ENCODE measurements around the gene ARCN1. TPM values are rescaled to one million over a fixed set of nuclear protein-coding genes. Genes with fewer than 3 reads are reported as not detected.

Gene ARCN1
- total and polyA plus RNA-seq, 4 donors: 67.6 to 170 (median 98.3) TPM

DNA sequence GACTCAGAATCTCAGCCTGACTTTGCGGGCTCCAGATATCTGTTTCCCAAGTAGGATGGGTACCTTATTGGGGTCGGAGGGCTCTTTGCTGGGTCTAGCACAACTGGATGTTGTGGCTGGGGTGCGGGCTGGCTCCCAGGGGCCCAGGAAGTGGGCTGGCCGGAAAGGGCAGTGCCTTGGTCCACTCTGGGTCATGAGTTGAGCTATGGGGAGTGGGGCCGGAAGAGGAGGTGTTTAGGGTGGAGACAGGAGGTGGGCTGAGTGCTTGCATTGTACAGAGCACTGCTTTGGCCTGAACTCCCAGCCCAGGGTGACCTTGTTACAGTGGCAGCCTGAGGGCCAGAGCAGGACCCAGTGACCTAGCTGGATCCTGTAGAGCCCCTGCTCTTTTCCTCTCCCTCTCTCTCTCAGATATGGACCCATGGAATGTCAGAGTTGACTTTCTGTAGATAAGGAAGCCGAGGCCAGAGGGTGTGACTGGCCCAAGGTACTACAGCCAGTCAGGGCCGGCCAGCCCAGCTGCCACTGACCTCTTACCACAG, 48.4 kb downstream of the ARCN1 start:
- ATAC-seq (ENCODE audit: low FRiP score) (no peak), DNase-seq (peak; percentile 50 to 70)
- WGBS, 2 donors: 52 to 55% methylated on average over 7 of the region's 7 CpGs
- Histone ChIP-seq H3K9me3 (ENCODE audit: control insufficient read depth, low read length) (no peaks in the 10 kb centered on the region), H3K27me3 (ENCODE audit: control insufficient read depth in 1 of 2, insufficient read depth in 2 of 2, low read length in 1 of 2) (no peaks in the 10 kb centered on the region), H3K4me3 (ENCODE audit: low read length in 2 of 2) (no peak overlapping the region), H3K36me3 (ENCODE audit: control insufficient read depth in 1 of 2, insufficient read depth in 2 of 2, low read length in 1 of 2) (peaks cover 0 to 2% of the 10 kb centered on the region in 2 donors), H3K4me1 (ENCODE audit: control insufficient read depth in 1 of 2, insufficient read depth in 2 of 2, low read length in 2 of 2) (peaks cover 0 to 4% of the 10 kb centered on the region in 2 donors), H3K27ac (ENCODE audit: low read depth in 1 of 2, low read length in 2 of 2) (peak overlapping the region; percentile 62 to 93)
- intact Hi-C loops (cut with DNase I): no loop called here

DNA sequence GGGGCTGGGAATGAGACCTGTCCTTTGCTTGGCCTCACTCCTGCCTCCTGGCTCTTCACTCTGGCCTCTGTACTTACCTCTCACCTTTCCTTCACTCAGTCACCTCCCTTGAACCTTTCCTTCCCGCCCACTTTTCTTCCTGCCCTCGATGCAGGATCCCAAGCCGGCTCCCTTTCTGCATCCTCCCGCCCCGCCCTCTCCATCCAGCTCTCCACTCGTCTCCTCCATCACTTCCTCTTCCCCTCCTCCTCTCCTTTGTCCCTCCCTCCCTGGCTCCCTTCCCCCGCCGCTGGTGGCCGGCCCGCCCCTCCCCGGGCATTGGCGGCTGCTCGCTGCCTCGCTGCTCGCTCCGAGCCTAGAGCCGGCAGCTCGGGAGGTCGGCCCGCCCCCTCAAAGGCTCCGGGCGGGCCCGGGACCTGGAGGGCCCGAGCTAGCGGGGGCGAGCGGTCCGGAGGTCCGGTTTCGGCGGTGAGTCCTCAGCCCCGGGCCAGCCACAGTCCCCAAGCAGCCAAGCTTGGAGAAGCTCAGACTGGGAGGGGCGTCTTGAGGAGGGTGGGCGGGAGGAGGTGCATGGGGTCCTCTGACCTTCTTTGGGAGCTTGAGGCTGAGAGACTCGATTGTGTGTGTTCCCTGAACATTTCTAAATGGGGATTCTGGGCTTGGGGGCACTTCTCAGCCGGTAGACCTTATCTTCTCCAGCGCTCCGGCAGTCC, 49.0 kb downstream of the ARCN1 start:
- Histone ChIP-seq H3K36me3 (ENCODE audit: control insufficient read depth in 1 of 2, insufficient read depth in 2 of 2, low read length in 1 of 2) (no peaks in the 10 kb centered on the region), H3K9me3 (ENCODE audit: control insufficient read depth, low read length) (no peaks in the 10 kb centered on the region), H3K27ac (ENCODE audit: low read depth in 1 of 2, low read length in 2 of 2) (peak overlapping the region; percentile 69 to 93), H3K4me3 (ENCODE audit: low read length in 2 of 2) (peak overlapping the region; percentile 52 to 58), H3K4me1 (ENCODE audit: control insufficient read depth in 1 of 2, insufficient read depth in 2 of 2, low read length in 2 of 2) (peaks cover 0 to 4% of the 10 kb centered on the region in 2 donors), H3K27me3 (ENCODE audit: control insufficient read depth in 1 of 2, insufficient read depth in 2 of 2, low read length in 1 of 2) (no peaks in the 10 kb centered on the region)
- intact Hi-C loops (cut with DNase I): no loop called here
- WGBS, 2 donors: 0 to 1% methylated on average over 37 to 38 of the region's 38 CpGs
- DNase-seq: peak; percentile 94 to 97
- ATAC-seq (ENCODE audit: low FRiP score): peak; percentile 77

DNA sequence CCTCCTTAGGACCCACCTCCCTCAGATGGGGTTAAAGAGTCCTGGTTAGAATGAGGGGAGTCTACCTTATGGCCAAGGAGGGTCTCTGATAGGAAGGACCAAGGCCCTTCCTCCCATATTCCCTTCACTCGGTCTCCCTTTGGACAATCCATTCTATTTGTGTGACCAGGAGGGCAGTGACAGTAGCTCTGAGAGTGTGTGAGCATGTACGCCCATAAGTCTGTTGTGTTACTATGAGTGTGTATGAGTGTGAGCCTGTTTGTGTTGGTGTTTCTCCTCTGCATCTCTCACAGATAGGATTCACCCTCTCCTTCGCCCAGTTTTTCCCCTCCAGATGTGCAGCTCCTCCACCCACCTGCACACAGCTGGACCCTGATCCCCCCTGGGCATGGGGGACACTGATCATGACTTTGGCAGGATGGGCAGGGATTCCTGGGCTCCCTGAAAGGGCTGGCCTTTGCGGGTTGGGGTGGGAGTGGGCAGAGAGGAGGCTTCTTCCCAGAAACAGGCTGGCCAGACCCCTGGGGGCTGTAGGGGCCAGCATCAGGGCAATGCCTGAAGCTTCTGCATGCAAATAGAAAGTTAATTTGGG, 49.7 kb downstream of the ARCN1 start:
- Histone ChIP-seq H3K36me3 (ENCODE audit: control insufficient read depth in 1 of 2, insufficient read depth in 2 of 2, low read length in 1 of 2) (no peaks in the 10 kb centered on the region), H3K9me3 (ENCODE audit: control insufficient read depth, low read length) (no peaks in the 10 kb centered on the region), H3K4me3 (ENCODE audit: low read length in 2 of 2) (peak overlapping the region; percentile 52 to 58), H3K27ac (ENCODE audit: low read depth in 1 of 2, low read length in 2 of 2) (peak overlapping the region; percentile 69 to 86), H3K4me1 (ENCODE audit: control insufficient read depth in 1 of 2, insufficient read depth in 2 of 2, low read length in 2 of 2) (peaks cover 0 to 4% of the 10 kb centered on the region in 2 donors), H3K27me3 (ENCODE audit: control insufficient read depth in 1 of 2, insufficient read depth in 2 of 2, low read length in 1 of 2) (no peaks in the 10 kb centered on the region)
- intact Hi-C loops (cut with DNase I): no loop called here
- 0 to 9% methylated on average over 4 of the region's 4 CpGs for WGBS, 2 donors
- DNase-seq (no peak), ATAC-seq (ENCODE audit: low FRiP score) (no peak)

DNA sequence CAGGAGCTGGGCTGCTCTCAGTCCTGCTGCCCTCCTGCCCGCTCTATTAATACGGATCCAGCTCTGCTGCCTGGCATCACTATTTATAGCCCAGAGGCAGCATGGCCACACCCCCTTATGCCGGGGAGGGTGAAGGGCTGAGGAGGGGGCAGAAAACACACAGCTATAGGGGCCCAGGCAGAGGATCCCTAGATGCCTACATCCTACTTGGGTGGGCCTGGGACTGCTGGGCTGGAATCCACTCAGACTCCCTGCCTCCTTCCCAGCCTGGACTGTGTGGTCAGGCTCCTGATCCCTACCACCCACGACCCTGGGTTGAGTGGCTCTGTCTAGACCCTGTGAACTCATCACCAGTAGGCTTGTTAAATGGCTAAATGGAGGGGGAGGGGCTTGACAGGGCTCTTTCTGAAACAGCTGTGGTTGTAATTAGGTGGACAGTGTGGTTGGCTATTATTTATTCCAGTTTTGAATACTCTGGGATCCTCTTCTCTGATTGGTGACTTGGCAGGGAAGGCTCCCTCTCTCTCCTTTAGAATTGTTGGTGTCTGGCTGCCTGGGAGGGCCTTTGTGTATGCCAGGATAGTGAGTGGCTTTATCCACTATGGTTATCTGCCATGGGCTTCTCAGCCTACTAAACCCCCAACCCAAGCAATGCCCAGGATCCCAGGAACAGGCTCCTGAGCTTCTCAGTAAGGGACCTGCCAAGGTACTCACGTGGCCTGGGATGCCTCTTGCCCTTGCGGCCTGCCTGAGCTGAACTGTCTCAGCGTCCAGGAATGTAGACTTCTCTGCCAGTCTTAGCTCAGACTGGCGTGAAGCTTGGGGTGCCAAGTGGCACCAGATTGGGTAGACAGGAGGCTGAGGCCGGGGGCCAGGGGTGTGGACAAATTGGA, 50.4 kb downstream of the ARCN1 start:
- ATAC-seq (ENCODE audit: low FRiP score): peak; percentile 55
- peak overlapping the region in 1 of 2 donors; percentile 58 for H3K4me3 ChIP-seq (ENCODE audit: low read length in 2 of 2)
- no peaks in the 10 kb centered on the region for H3K27me3 ChIP-seq (ENCODE audit: control insufficient read depth in 1 of 2, insufficient read depth in 2 of 2, low read length in 1 of 2)
- peak; percentile 76 to 88 for DNase-seq
- WGBS, 2 donors: 5 to 6% methylated on average over 9 of the region's 9 CpGs
- intact Hi-C loops (cut with DNase I): no loop called here
- no peaks in the 10 kb centered on the region for H3K36me3 ChIP-seq (ENCODE audit: control insufficient read depth in 1 of 2, insufficient read depth in 2 of 2, low read length in 1 of 2)
- peak overlapping the region; percentile 69 to 86 for H3K27ac ChIP-seq (ENCODE audit: low read depth in 1 of 2, low read length in 2 of 2)
- H3K4me1 ChIP-seq (ENCODE audit: control insufficient read depth in 1 of 2, insufficient read depth in 2 of 2, low read length in 2 of 2): peaks cover 0 to 4% of the 10 kb centered on the region in 2 donors
- H3K9me3 ChIP-seq (ENCODE audit: control insufficient read depth, low read length): no peaks in the 10 kb centered on the region

DNA sequence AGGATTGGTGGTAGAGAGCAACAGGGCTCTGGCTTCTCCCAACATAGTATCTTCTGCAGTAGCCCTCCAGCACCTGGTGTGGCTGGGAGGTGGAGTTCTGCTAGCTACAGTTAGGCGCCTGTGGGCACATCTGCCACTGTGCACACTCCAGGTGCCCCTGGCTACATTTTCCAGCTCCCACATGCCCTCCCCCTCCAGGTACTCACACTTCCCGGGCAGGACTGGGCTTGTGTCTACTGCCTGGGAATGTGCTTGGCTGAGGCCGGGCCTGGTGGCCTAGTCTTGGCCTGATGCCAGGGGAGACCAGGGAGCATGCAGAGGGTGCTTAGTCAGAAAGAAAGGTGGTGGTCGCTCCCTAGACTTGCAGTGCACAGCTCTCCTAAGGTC, 51.1 kb downstream of the ARCN1 start:
- ATAC-seq (ENCODE audit: low FRiP score) (no peak), DNase-seq (peak; percentile 63 to 79)
- Histone ChIP-seq H3K27me3 (ENCODE audit: control insufficient read depth in 1 of 2, insufficient read depth in 2 of 2, low read length in 1 of 2) (no peaks in the 10 kb centered on the region), H3K36me3 (ENCODE audit: control insufficient read depth in 1 of 2, insufficient read depth in 2 of 2, low read length in 1 of 2) (no peaks in the 10 kb centered on the region), H3K4me1 (ENCODE audit: control insufficient read depth in 1 of 2, insufficient read depth in 2 of 2, low read length in 2 of 2) (peaks cover 0 to 4% of the 10 kb centered on the region in 2 donors), H3K4me3 (ENCODE audit: low read length in 2 of 2) (no peak overlapping the region), H3K27ac (ENCODE audit: low read depth in 1 of 2, low read length in 2 of 2) (peak overlapping the region; percentile 1 to 74), H3K9me3 (ENCODE audit: control insufficient read depth, low read length) (no peaks in the 10 kb centered on the region)
- WGBS, 2 donors: 2 to 7% methylated on average over 4 of the region's 4 CpGs
- intact Hi-C loops (cut with DNase I): no loop called here

DNA sequence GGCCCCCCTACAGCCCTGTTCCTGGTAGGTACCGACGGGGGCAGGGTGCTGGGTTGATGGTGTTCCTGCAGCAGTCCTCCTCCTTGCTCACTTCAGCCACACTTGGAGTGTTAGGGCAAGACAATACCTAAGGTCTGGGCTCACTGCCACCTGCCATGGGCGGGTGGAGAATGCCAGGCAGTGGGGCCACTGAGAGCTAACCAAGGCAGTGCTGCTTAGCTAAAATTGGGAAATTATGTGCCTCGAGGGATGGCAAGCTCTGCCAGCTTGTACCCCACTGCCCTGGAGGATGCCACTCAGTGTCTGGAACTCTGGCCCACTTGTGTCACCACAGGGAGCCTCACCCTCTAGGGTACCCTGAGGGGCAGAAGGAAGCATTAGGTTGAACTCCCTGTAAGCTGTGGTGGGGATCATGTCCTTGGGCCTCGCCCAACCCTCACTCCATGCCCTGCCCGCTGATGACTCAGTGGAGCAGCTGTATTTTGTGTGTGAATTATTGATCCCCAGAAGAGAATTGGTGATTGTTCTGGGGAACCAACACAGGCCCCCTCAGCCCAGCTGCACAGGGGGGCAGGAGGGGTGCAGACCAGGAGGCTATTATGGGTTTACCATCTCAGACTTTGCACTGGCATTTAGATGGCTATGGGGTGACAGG, 53.0 kb downstream of the ARCN1 start:
- DNase-seq (peak; percentile 42 to 53), ATAC-seq (ENCODE audit: low FRiP score) (no peak)
- Histone ChIP-seq H3K9me3 (ENCODE audit: control insufficient read depth, low read length) (no peaks in the 10 kb centered on the region), H3K4me1 (ENCODE audit: control insufficient read depth in 1 of 2, insufficient read depth in 2 of 2, low read length in 2 of 2) (peaks cover 0 to 4% of the 10 kb centered on the region in 2 donors), H3K27ac (ENCODE audit: low read depth in 1 of 2, low read length in 2 of 2) (no peak overlapping the region), H3K4me3 (ENCODE audit: low read length in 2 of 2) (no peak overlapping the region), H3K27me3 (ENCODE audit: control insufficient read depth in 1 of 2, insufficient read depth in 2 of 2, low read length in 1 of 2) (no peaks in the 10 kb centered on the region), H3K36me3 (ENCODE audit: control insufficient read depth in 1 of 2, insufficient read depth in 2 of 2, low read length in 1 of 2) (no peaks in the 10 kb centered on the region)
- WGBS, 2 donors: 27 to 36% methylated on average over 6 of the region's 6 CpGs
- intact Hi-C loops (cut with DNase I): no loop called here

DNA sequence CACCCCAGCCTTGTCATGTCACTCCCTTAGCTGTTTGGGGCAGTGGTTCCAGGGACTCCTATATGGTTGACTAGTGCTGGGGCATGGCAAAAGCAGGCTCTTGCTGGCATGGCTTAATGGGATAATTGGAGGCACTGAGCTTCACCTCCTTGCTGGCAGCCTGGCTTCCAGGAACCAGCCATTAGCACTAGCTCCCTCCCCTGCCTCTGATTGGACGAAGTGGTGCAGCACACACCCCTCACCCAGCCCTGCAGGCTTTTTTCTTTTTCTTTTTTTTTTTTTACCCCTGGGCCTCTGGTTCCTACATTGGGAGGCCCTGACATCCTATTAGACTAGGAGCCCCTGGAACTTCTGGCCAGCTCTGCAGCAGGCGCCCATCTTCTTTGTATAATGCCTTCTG, 53.8 kb downstream of the ARCN1 start:
- Histone ChIP-seq H3K9me3 (ENCODE audit: control insufficient read depth, low read length) (no peaks in the 10 kb centered on the region), H3K36me3 (ENCODE audit: control insufficient read depth in 1 of 2, insufficient read depth in 2 of 2, low read length in 1 of 2) (peaks cover 0 to 2% of the 10 kb centered on the region in 2 donors), H3K27me3 (ENCODE audit: control insufficient read depth in 1 of 2, insufficient read depth in 2 of 2, low read length in 1 of 2) (no peaks in the 10 kb centered on the region), H3K4me3 (ENCODE audit: low read length in 2 of 2) (no peak overlapping the region), H3K27ac (ENCODE audit: low read depth in 1 of 2, low read length in 2 of 2) (no peak overlapping the region), H3K4me1 (ENCODE audit: control insufficient read depth in 1 of 2, insufficient read depth in 2 of 2, low read length in 2 of 2) (no peaks in the 10 kb centered on the region)
- intact Hi-C loops (cut with DNase I): no loop called here
- no peak for ATAC-seq (ENCODE audit: low FRiP score)
- DNase-seq: peak; percentile 26 to 38
- WGBS, 2 donors: 69 to 77% methylated on average over 2 of the region's 2 CpGs

DNA sequence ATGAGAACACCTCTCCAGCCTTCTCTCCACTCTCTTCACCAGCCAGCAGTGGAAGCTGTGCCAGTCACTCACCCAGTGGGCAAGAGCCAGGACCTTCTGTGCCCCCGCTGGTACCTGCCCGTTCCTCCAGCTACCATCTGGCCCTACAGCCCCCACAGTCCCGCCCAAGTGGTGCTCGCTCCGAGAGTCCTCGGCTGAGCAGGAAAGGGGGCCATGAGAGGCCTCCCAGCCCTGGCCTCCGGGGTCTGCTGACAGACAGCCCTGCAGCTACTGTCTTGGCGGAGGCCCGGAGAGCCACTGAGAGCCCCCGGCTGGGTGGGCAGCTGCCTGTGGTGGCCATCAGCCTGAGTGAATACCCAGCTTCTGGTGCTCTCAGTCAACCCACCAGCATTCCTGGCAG, 55.4 kb downstream of the ARCN1 start:
- Histone ChIP-seq H3K36me3 (ENCODE audit: control insufficient read depth in 1 of 2, insufficient read depth in 2 of 2, low read length in 1 of 2) (peaks cover 2 to 3% of the 10 kb centered on the region in 2 donors), H3K27ac (ENCODE audit: low read depth in 1 of 2, low read length in 2 of 2) (no peak overlapping the region), H3K4me1 (ENCODE audit: control insufficient read depth in 1 of 2, insufficient read depth in 2 of 2, low read length in 2 of 2) (no peaks in the 10 kb centered on the region), H3K9me3 (ENCODE audit: control insufficient read depth, low read length) (no peaks in the 10 kb centered on the region), H3K4me3 (ENCODE audit: low read length in 2 of 2) (no peak overlapping the region), H3K27me3 (ENCODE audit: control insufficient read depth in 1 of 2, insufficient read depth in 2 of 2, low read length in 1 of 2) (no peaks in the 10 kb centered on the region)
- intact Hi-C loops (cut with DNase I): no loop called here
- DNase-seq (peak in 1 of 2 donors; percentile 40), ATAC-seq (ENCODE audit: low FRiP score) (no peak)
- 74 to 83% methylated on average over 10 of the region's 10 CpGs for WGBS, 2 donors
